Measurements from ENCODE around the gene NLRP12. TPM values are rescaled to one million over a fixed set of nuclear protein-coding genes. Genes with fewer than 3 reads are reported as not detected.
"Not testable (repeated sequence)": the region's sequence is repeated elsewhere in the genome, so short reads cannot be mapped to it uniquely, and the experiment has no call there.

NLRP12 gene
- polyA plus RNA-seq, 4 donors = 0.04 to 0.30 (median 0.24) TPM

GRCh38 chr19:53782698-53783097 is 41.4 kb downstream of the NLRP12 start:
- DNase-seq (ENCODE audit: low read depth in 4 of 4, low spot score in 3 of 4) = no peak

GRCh38 chr19:53781332-53781731 is 42.8 kb downstream of the NLRP12 start:
- DNase-seq (ENCODE audit: low read depth in 4 of 4, low spot score in 3 of 4) = not testable (repeated sequence)

GRCh38 chr19:53780506-53780905 is 43.6 kb downstream of the NLRP12 start:
- no peak for DNase-seq (ENCODE audit: low read depth in 4 of 4, low spot score in 3 of 4)

- no peak for DNase-seq (ENCODE audit: low read depth in 4 of 4, low spot score in 3 of 4)
Observed at GRCh38 chr19:53775524-53775923, 48.6 kb downstream of the NLRP12 start.

- DNase-seq (ENCODE audit: low read depth in 4 of 4, low spot score in 3 of 4) = not testable (repeated sequence)
Observed at GRCh38 chr19:53774491-53774890, 49.6 kb downstream of the NLRP12 start.

GRCh38 chr19:53773999-53774398 is 50.1 kb downstream of the NLRP12 start:
- DNase-seq (ENCODE audit: low read depth in 4 of 4, low spot score in 3 of 4) = no peak

- DNase-seq (ENCODE audit: low read depth in 4 of 4, low spot score in 3 of 4) = peak in 3 of 4 donors; percentile 15 to 26 (median 18)
Observed at GRCh38 chr19:53772943-53773342, 51.2 kb downstream of the NLRP12 start.

- no peak for DNase-seq (ENCODE audit: low read depth in 4 of 4, low spot score in 3 of 4)
Observed at GRCh38 chr19:53771144-53771543, 53.0 kb downstream of the NLRP12 start.

- DNase-seq (ENCODE audit: low read depth in 4 of 4, low spot score in 3 of 4) = not testable (repeated sequence)
Observed at GRCh38 chr19:53769696-53770309, 54.3 kb downstream of the NLRP12 start.

GRCh38 chr19:53768401-53768800 is 55.7 kb downstream of the NLRP12 start:
- DNase-seq (ENCODE audit: low read depth in 4 of 4, low spot score in 3 of 4) = no peak

GRCh38 chr19:53758991-53759390 is 65.1 kb downstream of the NLRP12 start:
- not testable (repeated sequence) for DNase-seq (ENCODE audit: low read depth in 4 of 4, low spot score in 3 of 4)

Other genes with a start within 250 kb of the NLRP12 start
- not detected for gene DPRX, start 192.3 kb downstream of the NLRP12 start, polyA plus RNA-seq (ENCODE audit: insufficient read length in 4 of 4)
- 100 to 1,000 TPM in 1 of 4 donors, 10 to 100 TPM in 3; 69.0 to 232 (median 74.0) TPM for gene MYADM, start 43.6 kb upstream of the NLRP12 start, polyA plus RNA-seq (ENCODE audit: insufficient read length in 4 of 4)
- under 1 TPM; 0.34 to 0.99 (median 0.69) TPM for gene PRKCG, start 57.9 kb upstream of the NLRP12 start, polyA plus RNA-seq (ENCODE audit: insufficient read length in 4 of 4)
- 1 to 10 TPM in 1 of 4 donors, under 1 TPM in 3; 0.15 to 1.5 (median 0.62) TPM for gene CACNG7, start 85.0 kb upstream of the NLRP12 start, polyA plus RNA-seq (ENCODE audit: insufficient read length in 4 of 4)
- gene CACNG8, start 138.6 kb upstream of the NLRP12 start, polyA plus RNA-seq (ENCODE audit: insufficient read length in 4 of 4) = under 1 TPM; 0.15 to 0.50 (median 0.24) TPM
- 1 to 10 TPM in 1 of 4 donors, under 1 TPM in 3; 0.42 to 1.3 (median 0.85) TPM for gene CACNG6, start 167.3 kb upstream of the NLRP12 start, polyA plus RNA-seq (ENCODE audit: insufficient read length in 4 of 4)
- gene VSTM1, start 239.6 kb upstream of the NLRP12 start, polyA plus RNA-seq (ENCODE audit: insufficient read length in 4 of 4) = under 1 TPM in 1 of 4 donors, not detected in 3; 0.22 TPM